Cardiac muscle cell (in vitro differentiated cells and primary cell): ENCODE measurements around the gene ACVR1C. TPM values are rescaled to one million over a fixed set of nuclear protein-coding genes. Genes with fewer than 3 reads are reported as not detected.

ENCODE experiments used
- DNase-seq, 2 donors: peaks; one replicate each; pipeline versions ENCODE4 v3.0.0 to v3.0.0-alpha.2; 2010 to 2017; ENCODE audit warnings: low read depth in 1 of 2, low spot score in 1 of 2
- H3K27ac ChIP-seq: fragments of 200-600 bp; sonication (generic); 2 replicates; pipeline ENCODE4 v1.5.1; 2016
- H3K27me3 ChIP-seq: fragments of 200-600 bp; sonication (generic); 2 replicates; pipeline ENCODE4 v1.6.0; 2016; ENCODE audit warnings: control low read depth
- H3K36me3 ChIP-seq: fragments of 200-600 bp; sonication (generic); 2 replicates; pipeline ENCODE4 v1.5.1; 2016; ENCODE audit warnings: control low read depth
- H3K4me1 ChIP-seq: fragments of 200-600 bp; sonication (generic); 2 replicates; pipeline ENCODE4 v1.8.1; 2017; ENCODE audit warnings: low read depth, mild to moderate bottlenecking, mixed run types
- H3K4me3 ChIP-seq: fragments of 200-600 bp; sonication (generic); 2 replicates; pipeline ENCODE4 v1.5.1; 2016; ENCODE audit warnings: mild to moderate bottlenecking
- H3K9me3 ChIP-seq: fragments of 200-600 bp; sonication (generic); 2 replicates; pipeline ENCODE4 v1.5.1; 2017; ENCODE audit warnings: low read depth, mild to moderate bottlenecking, control low read depth
- CTCF ChIP-seq: IDR thresholded peaks from 2 replicates; pipeline ENCODE4 v1.5.1; 2012; ENCODE audit warnings: low read depth, mild to moderate bottlenecking, low read length
- polyA plus RNA-seq: library from polyadenylated mRNA; unstranded; fragments of >200 nt; fragmentation: Nextera tagmentation; extraction: Ambion mirVana; gene quantifications from 2 replicates; pipeline ENCODE4 v1.2.1, GENCODE V29; 2016
- total RNA-seq: library from RNA; depleted of rRNA; stranded (reverse); fragments of >200 nt; gene quantifications from 2 replicates; pipeline ENCODE4 v1.2.3, GENCODE V29; 2016

The ACVR1C gene
- total and polyA plus RNA-seq, 2 experiments from 2014 or later, result 0.09 TPM; not detected in 1

GRCh38 chr2:157508676-157509075 lies 120.0 kb downstream of the ACVR1C start:
- Histone ChIP-seq H3K4me1 (no peaks in the 10 kb centered on the region), H3K27ac (no peak overlapping the region), H3K9me3 (no peaks in the 10 kb centered on the region), H3K36me3 (no peaks in the 10 kb centered on the region), H3K27me3 (no peaks in the 10 kb centered on the region), H3K4me3 (no peak overlapping the region)
- TF ChIP-seq CTCF, result no peak
- DNase-seq, result no peak

GRCh38 chr2:157506586-157506985 lies 122.1 kb downstream of the ACVR1C start:
- no peak overlapping the region for H3K27ac ChIP-seq
- no peaks in the 10 kb centered on the region for H3K4me1 ChIP-seq
- H3K36me3 ChIP-seq, result no peaks in the 10 kb centered on the region
- H3K9me3 ChIP-seq, result no peaks in the 10 kb centered on the region
- no peak for DNase-seq
- TF ChIP-seq CTCF, result no peak
- no peaks in the 10 kb centered on the region for H3K27me3 ChIP-seq
- H3K4me3 ChIP-seq, result no peak overlapping the region

GRCh38 chr2:157504623-157505022 lies 124.0 kb downstream of the ACVR1C start:
- TF ChIP-seq CTCF, result no peak
- H3K9me3 ChIP-seq, result no peaks in the 10 kb centered on the region
- no peak overlapping the region for H3K27ac ChIP-seq
- DNase-seq, result no peak
- no peaks in the 10 kb centered on the region for H3K36me3 ChIP-seq
- no peaks in the 10 kb centered on the region for H3K27me3 ChIP-seq
- H3K4me1 ChIP-seq, result no peaks in the 10 kb centered on the region
- no peak overlapping the region for H3K4me3 ChIP-seq

- Histone ChIP-seq H3K4me1 (no peaks in the 10 kb centered on the region), H3K36me3 (no peaks in the 10 kb centered on the region), H3K4me3 (no peak overlapping the region), H3K27ac (no peak overlapping the region), H3K27me3 (no peaks in the 10 kb centered on the region), H3K9me3 (no peaks in the 10 kb centered on the region)
- no peak for DNase-seq
- TF ChIP-seq CTCF, result no peak
These were observed 127.6 kb downstream of the ACVR1C start for GRCh38 chr2:157501026-157501425.

GRCh38 chr2:157500334-157500733 lies 128.3 kb downstream of the ACVR1C start:
- no peak for DNase-seq
- Histone ChIP-seq H3K4me3 (no peak overlapping the region), H3K9me3 (no peaks in the 10 kb centered on the region), H3K27me3 (no peaks in the 10 kb centered on the region), H3K27ac (no peak overlapping the region), H3K4me1 (no peaks in the 10 kb centered on the region), H3K36me3 (no peaks in the 10 kb centered on the region)
- no peak for TF ChIP-seq CTCF

- H3K27ac ChIP-seq, result no peak overlapping the region
- no peak for DNase-seq
- no peaks in the 10 kb centered on the region for H3K27me3 ChIP-seq
- no peaks in the 10 kb centered on the region for H3K9me3 ChIP-seq
- H3K36me3 ChIP-seq, result no peaks in the 10 kb centered on the region
- H3K4me1 ChIP-seq, result no peaks in the 10 kb centered on the region
- no peak for TF ChIP-seq CTCF
- H3K4me3 ChIP-seq, result no peak overlapping the region
These were observed 130.2 kb downstream of the ACVR1C start for GRCh38 chr2:157498483-157498882.
